DND-41 (cell line): ENCODE data around the gene COL8A1.

Experiments used
- ATAC-seq: fragments of 200-7000 bp; cut with Tn5 transposase; 3 replicates; pipeline ENCODE4 v1.9.1; 2021; ENCODE audit warnings: low read depth; ENCODE audit not compliant: insufficient read depth
- DNase-seq: peaks from one replicate; pipeline ENCODE4 v3.0.0-alpha.2; 2020
- H2AFZ ChIP-seq: 2 replicates; pipeline ENCODE4 v1.6.0; 2012; ENCODE audit warnings: low read depth, low read length
- H3K27ac ChIP-seq: 2 replicates; pipeline ENCODE4 v1.5.1; 2012; ENCODE audit warnings: low read length, inconsistent platforms
- H3K27me3 ChIP-seq: fragments of 200-600 bp; sonication (generic); 2 replicates; pipeline ENCODE4 v1.6.0; 2012; ENCODE audit warnings: low read length, mild to moderate bottlenecking, inconsistent platforms; ENCODE audit not compliant: insufficient read depth, poor library complexity
- H3K36me3 ChIP-seq: 2 replicates; pipeline ENCODE4 v1.5.1; 2012; ENCODE audit warnings: low read length, inconsistent platforms; ENCODE audit not compliant: insufficient read depth
- H3K4me1 ChIP-seq: 2 replicates; pipeline ENCODE4 v1.5.1; 2012; ENCODE audit warnings: mild to moderate bottlenecking, low read length; ENCODE audit not compliant: insufficient read depth
- H3K4me2 ChIP-seq: 2 replicates; pipeline ENCODE4 v1.6.0; 2012; ENCODE audit warnings: mild to moderate bottlenecking, moderate library complexity, low read length, inconsistent platforms; ENCODE audit not compliant: insufficient read depth
- H3K4me3 ChIP-seq, 2 experiments: fragments of 200-600 bp in 1 of 2; shearing (Covaris generic) in 1 of 2; 2 replicates each; pipeline ENCODE4 v1.5.1; 2012 to 2016; ENCODE audit warnings: inconsistent platforms in 2 of 2, low read length in 2 of 2, mild to moderate bottlenecking in 2 of 2, low read depth in 1 of 2, moderate library complexity in 1 of 2
- H3K79me2 ChIP-seq: 2 replicates; pipeline ENCODE4 v1.6.0; 2012; ENCODE audit warnings: low read length, inconsistent platforms; ENCODE audit not compliant: insufficient read depth
- H3K9ac ChIP-seq: 2 replicates; pipeline ENCODE4 v1.6.0; 2012; ENCODE audit warnings: low read depth, mild to moderate bottlenecking, inconsistent platforms, low read length, moderate library complexity
- H3K9me3 ChIP-seq: 2 replicates; pipeline ENCODE4 v1.5.1; 2012; ENCODE audit warnings: low read length, moderate library complexity, mild to moderate bottlenecking, inconsistent platforms; ENCODE audit not compliant: insufficient read depth, severe bottlenecking
- H4K20me1 ChIP-seq: 2 replicates; pipeline ENCODE4 v1.6.0; 2012; ENCODE audit warnings: low read length; ENCODE audit not compliant: insufficient read depth
- CTCF ChIP-seq: IDR thresholded peaks from 2 replicates; pipeline ENCODE4 v1.5.1; 2012; ENCODE audit warnings: borderline replicate concordance, low read length, moderate library complexity, mild to moderate bottlenecking; ENCODE audit not compliant: poor library complexity, severe bottlenecking; ENCODE audit errors: extremely low read depth
- EZH2 ChIP-seq: IDR thresholded peaks from 3 replicates; pipeline ENCODE4 v1.6.1; 2012; ENCODE audit warnings: borderline replicate concordance, low read depth, mild to moderate bottlenecking, moderate library complexity, low read length, inconsistent platforms; ENCODE audit not compliant: severe bottlenecking

The COL8A1 gene

GRCh38 chr3:99706410-99706809 lies 68.0 kb downstream of the COL8A1 start:
- no peak for TF ChIP-seq CTCF
- no peak overlapping the region for H3K9ac ChIP-seq
- no peak overlapping the region for H2AFZ ChIP-seq
- peaks cover 3% of the 10 kb centered on the region for H3K27me3 ChIP-seq
- H3K9me3 ChIP-seq, result no peaks in the 10 kb centered on the region
- no peaks in the 10 kb centered on the region for H4K20me1 ChIP-seq
- no peaks in the 10 kb centered on the region for H3K79me2 ChIP-seq
- no peak overlapping the region for H3K27ac ChIP-seq
- no peaks in the 10 kb centered on the region for H3K36me3 ChIP-seq
- no peak for ATAC-seq
- no peak overlapping the region for H3K4me2 ChIP-seq
- no peak for DNase-seq
- H3K4me3 ChIP-seq, result no peak overlapping the region
- no peaks in the 10 kb centered on the region for H3K4me1 ChIP-seq

GRCh38 chr3:99708207-99708745 lies 69.9 kb downstream of the COL8A1 start:
- DNase-seq, result peak; percentile 29
- ATAC-seq, result peak; percentile 76
- no peak overlapping the region for H3K4me2 ChIP-seq
- no peaks in the 10 kb centered on the region for H3K9me3 ChIP-seq
- H3K9ac ChIP-seq, result no peak overlapping the region
- H3K36me3 ChIP-seq, result no peaks in the 10 kb centered on the region
- no peak overlapping the region for H2AFZ ChIP-seq
- no peak for TF ChIP-seq CTCF
- no peak for TF ChIP-seq EZH2
- H3K27ac ChIP-seq, result no peak overlapping the region
- no peak overlapping the region for H3K4me3 ChIP-seq
- no peaks in the 10 kb centered on the region for H4K20me1 ChIP-seq
- H3K4me1 ChIP-seq, result no peaks in the 10 kb centered on the region
- H3K27me3 ChIP-seq, result peaks cover 3% of the 10 kb centered on the region
- H3K79me2 ChIP-seq, result no peaks in the 10 kb centered on the region

- no peaks in the 10 kb centered on the region for H3K27me3 ChIP-seq
- H3K4me1 ChIP-seq, result no peaks in the 10 kb centered on the region
- no peak overlapping the region for H3K9ac ChIP-seq
- no peaks in the 10 kb centered on the region for H4K20me1 ChIP-seq
- H3K79me2 ChIP-seq, result no peaks in the 10 kb centered on the region
- no peaks in the 10 kb centered on the region for H3K36me3 ChIP-seq
- ATAC-seq (no peak), DNase-seq (no peak)
- no peak overlapping the region for H2AFZ ChIP-seq
- no peak overlapping the region for H3K4me2 ChIP-seq
- TF ChIP-seq CTCF (no peak), EZH2 (no peak)
- H3K9me3 ChIP-seq, result no peaks in the 10 kb centered on the region
- no peak overlapping the region for H3K4me3 ChIP-seq
- no peak overlapping the region for H3K27ac ChIP-seq
These were observed 71.3 kb downstream of the COL8A1 start for GRCh38 chr3:99709686-99710085.

- Histone ChIP-seq H3K4me2 (no peak overlapping the region), H3K9me3 (no peaks in the 10 kb centered on the region), H3K4me1 (no peaks in the 10 kb centered on the region), H3K27ac (no peak overlapping the region), H2AFZ (no peak overlapping the region), H4K20me1 (no peaks in the 10 kb centered on the region), H3K4me3 (no peak overlapping the region), H3K9ac (no peak overlapping the region), H3K36me3 (no peaks in the 10 kb centered on the region), H3K27me3 (no peaks in the 10 kb centered on the region), H3K79me2 (no peaks in the 10 kb centered on the region)
- no peak for TF ChIP-seq EZH2
- TF ChIP-seq CTCF, result no peak
- ATAC-seq, result no peak
- no peak for DNase-seq
These were observed 71.7 kb downstream of the COL8A1 start for GRCh38 chr3:99710094-99710493.
